Right renal cortex interstitium (tissue), 3 donors: Measurements from ENCODE around the gene ARID5A. TPM values are rescaled to one million over a fixed set of nuclear protein-coding genes. Genes with fewer than 3 reads are reported as not detected.

Source experiments
- DNase-seq, 3 donors: peaks; one replicate each; pipeline ENCODE4 v3.0.0-alpha.2; 2013; ENCODE audit warnings: low read depth in 3 of 3, low spot score in 2 of 3
- polyA plus RNA-seq, 3 donors: library from polyadenylated mRNA; unstranded; fragments of 120-200 nt; gene quantifications; one replicate each; pipeline ENCODE4 v1.2.1, GENCODE V29; 2013; ENCODE audit not compliant: insufficient read length in 3 of 3

The ARID5A gene
- polyA plus RNA-seq, 3 donors, result 3.8 to 4.1 (median 4.0) TPM

DNA sequence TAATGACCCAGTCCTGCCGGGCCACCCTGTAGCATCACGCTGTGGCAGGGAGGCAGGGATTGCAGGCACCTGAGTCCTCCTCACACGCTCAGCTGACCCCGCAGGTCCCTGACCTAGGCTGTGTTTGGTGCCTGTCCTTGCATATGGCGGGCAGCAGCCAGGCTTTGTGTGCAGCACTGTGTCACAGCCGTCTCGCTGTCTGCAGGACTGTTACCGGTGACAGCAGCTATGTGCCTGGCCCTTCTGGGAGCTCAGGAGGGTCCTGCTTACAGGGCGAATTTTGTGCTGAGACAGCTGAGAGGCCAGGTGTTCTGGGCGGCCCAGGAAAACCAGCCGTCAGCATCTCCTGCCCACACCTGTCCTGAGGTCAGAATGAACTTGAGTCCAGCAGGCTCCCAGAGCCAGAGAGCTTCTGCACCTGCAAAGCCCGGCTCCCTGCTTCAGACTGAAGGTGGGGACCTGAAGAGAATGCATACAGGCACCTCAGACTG is 10.4 kb upstream of the ARID5A start:
- no peak for DNase-seq

DNA sequence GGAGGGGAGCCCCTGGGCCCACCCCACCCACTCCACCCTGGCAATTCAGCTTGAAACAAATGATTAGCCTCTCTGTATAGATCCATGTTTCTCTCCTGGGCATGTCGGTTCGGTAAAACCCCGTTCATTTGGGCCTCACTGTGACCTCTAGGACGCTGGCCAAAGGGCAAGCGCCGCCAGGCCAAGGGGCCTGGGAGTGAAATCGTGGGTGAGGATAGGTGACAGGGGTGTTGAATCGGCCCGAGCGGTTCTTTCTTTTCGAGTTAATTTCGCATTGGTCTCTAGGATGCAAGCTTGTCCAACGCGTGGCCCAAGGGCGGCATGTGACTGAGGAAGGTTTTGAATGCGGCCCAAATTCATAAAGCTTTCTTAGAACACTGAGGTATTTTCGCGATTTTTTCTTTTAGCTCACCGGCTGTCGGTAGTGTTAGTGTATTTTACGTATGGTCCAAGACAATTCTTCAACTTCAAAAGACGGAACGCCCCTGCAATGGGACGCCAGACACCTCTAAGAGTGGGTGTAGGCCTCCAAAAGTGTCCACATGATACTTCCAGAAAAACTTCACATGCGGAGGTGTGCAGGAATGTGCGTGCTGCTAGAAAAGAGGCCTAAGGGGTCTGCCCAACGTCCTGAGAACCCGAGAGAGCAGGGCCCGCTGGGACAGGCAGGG is 9.8 kb upstream of the ARID5A start:
- DNase-seq, result no peak

DNA sequence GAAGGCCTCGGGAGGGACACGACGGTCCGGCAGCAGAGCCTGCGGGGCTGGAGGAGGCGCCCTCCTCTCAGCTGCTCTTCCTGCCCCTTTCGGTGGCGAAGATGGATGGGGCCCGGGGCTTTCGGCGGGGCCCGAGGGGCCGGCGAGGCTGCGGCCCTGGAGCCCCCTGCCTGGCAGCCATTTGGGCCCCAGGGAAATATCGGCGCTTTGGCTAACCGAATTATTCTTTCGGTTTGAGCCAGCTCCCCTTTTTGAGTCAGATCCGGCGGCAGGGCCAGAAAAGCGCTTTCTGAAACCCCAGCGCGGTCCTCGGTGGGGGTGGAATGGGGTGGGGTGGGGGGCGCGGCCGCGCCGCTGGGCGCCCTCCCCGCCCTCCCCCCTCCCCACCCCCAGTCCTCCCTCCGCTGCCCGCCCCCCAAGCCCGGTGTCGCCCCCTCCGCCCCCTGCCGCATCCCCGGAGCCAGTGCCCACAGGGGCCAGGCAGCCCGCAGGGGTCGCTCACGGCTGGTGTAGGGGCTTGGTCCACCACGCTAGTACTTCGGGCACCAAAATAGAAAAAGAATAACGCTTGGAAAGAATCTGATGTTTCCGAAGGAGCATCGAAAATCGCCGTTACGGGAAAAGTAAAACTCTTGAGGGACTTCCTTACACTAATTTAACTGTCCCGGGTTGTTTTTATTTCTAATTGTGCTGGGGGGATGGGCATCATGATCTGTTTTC is 9.1 kb upstream of the ARID5A start:
- DNase-seq, result no peak

DNA sequence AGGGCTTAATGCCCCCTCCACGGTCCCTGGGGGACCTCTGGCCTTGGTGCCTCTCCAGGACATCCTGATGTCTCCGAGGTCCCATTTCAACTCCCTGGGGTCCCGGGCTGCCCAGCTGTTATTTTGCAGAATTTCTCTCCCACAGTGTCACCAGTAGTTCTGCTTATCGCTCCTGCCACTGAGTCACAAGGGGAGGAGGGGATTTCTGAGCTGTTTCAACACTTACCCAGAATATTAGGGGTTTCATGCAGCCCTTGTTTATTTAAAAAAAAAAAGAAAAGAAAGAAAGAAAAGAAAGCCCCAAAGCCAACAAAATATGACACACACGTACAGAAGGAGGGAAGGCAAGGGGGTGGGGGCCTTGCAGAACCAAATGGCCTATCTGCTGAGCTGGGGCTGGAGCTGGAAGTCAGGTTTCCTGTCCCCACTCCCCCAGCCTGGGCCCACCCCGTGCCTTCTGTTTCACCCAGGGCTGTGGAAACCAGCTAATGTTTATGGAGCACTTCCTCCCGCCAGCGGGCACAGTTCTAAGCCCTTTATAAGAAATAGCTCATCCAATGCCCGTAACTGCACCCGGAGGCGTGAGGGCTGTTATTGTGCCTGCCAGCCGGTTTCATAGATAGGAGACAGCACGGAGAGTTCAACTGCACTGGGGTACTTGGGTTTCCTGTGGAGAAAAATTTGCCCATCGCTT is 8.4 kb upstream of the ARID5A start:
- no peak for DNase-seq

DNA sequence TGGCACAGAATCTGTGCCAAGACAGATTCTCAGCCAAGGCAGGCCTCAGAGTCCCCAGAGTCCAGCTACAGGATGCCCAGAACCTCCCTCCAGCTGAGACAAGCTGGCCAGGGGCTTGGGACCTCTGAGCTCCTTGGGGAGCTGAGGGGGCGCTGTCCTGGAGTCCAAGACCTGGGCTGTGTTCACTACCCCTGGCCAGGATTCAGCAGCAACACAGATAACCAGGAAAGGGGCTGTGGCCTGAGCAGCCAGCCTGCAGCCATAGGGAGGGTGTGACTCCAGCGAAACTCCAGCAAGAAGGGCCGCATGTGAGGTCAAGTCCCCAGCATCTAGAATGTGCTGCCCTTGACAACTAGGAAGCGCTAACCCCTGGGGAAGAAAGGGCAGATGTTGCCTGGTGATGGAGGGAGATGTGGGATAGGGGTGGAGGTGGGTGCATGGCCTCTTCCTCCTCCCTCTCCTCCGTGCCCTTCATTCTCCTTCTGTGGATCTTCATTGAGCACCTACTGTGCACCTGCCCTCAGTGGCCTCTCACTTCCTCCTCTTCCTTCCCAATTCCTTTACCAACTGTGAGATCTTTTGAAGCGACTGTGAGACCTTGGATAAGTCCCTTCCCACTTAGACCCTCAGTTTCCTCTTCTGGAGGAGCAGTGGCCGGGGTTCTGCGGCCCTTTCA is 7.7 kb upstream of the ARID5A start:
- DNase-seq, result no peak

DNA sequence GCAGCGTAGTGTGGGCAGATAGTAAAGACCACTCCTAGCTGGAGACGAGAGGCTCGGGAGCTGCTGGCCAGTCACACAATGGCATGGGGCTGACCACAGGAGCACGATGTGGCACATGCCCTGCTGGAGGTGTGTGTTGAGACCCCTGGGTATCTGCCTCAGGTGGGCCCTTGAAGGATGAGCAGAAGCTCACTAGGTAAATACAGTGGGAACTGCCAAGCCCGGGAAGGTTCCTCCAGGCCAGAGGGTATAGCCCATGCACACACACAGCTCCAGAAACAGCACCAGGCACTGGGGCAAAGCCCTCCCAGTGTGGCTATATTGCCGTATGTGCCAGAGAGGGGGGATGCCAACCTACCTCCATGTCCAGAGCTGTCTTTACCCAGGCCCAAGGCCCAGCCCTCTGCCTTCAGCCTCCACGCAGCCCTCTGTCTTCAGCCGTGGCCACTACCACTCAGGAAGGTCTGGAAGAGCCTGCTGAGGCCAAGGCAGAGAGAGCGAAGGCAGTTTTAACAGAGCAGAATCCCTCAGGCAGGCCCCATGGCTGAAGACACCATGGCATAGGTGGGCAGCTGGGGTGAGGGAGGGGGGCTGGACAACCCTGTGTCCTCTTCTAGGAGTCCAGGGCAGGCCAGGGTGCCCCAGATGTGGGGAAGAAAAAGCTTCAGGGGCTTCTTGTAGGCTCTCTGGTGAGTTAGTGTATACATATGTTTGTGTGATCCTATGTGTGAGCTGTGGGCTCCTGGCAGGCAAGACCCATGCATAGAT is 7.0 kb upstream of the ARID5A start:
- no peak for DNase-seq

DNA sequence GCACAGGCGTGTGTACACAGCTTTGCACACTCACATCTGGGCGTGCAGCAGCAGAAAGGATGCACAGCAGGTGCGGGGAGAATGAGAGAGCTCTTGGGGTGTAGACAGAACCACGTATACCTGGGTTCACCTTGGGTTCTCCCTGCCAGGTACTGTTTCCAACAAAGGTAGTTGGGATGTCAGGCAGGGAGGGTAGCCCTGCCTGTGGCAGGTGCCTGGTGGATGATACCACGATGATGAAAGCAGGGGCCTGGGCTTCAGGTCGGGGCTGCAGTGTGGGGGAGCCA is 6.5 kb upstream of the ARID5A start:
- DNase-seq, result no peak

DNA sequence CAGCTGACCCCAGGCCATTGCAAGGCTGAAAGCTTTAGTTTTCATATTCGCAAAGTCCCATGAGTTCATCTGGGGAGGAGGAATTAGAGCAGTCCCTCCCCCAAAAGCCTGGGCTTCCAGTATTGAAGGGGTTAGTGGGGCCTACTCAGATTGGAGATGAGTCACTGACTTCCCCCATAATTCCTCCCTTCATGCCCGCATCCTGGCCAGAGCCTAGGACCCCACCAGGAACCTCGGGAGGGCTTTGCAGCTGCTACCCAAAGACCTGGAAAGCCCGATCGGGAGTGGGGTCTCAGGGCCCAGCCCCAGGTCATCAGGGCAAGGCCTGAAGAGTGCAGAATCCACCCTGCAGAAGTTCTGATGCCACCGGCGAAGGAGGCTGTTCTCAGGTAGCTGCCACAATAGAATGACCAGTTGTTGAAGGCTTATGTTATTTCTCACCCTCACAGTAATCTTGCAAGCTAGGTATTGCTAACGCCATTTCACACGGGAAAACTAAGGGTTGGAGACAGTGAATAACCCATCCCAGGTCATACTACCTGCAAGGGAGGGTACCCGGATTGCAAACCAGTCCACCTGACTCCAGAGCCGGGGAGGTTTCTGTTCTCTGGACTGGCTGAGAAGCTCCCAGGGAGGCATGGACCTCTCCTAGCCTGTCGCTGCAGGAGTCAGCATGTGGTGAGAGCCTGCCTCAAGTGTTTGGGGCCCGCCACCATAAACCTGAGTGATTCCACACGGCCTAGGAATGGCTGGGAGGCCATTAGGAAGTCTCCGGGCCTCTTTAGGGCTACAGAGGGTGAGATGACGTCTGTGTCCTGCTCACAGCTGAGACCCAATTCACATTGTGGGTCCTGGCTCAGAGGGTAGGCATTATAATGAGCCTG is 5.8 kb upstream of the ARID5A start:
- DNase-seq, result no peak

DNA sequence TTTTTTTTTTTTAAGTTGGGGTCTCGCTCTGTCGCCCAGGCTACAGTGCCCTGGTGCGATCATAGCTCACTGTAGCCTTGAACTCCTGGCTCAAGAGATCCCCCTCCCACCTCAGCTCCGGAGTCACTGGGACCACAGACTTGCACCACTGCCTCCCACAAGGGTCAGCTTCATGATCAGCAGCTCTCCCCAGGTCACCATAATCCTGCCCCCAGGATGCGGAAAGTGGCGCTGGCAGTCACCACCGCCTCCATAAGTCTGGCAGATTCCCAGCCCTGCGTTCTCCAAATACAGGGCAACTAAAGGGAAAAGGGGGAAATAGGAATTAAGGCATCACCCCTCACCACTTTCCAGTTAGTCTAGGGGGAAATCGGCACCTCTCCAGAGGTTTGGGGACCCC is 5.2 kb upstream of the ARID5A start:
- DNase-seq, result no peak

DNA sequence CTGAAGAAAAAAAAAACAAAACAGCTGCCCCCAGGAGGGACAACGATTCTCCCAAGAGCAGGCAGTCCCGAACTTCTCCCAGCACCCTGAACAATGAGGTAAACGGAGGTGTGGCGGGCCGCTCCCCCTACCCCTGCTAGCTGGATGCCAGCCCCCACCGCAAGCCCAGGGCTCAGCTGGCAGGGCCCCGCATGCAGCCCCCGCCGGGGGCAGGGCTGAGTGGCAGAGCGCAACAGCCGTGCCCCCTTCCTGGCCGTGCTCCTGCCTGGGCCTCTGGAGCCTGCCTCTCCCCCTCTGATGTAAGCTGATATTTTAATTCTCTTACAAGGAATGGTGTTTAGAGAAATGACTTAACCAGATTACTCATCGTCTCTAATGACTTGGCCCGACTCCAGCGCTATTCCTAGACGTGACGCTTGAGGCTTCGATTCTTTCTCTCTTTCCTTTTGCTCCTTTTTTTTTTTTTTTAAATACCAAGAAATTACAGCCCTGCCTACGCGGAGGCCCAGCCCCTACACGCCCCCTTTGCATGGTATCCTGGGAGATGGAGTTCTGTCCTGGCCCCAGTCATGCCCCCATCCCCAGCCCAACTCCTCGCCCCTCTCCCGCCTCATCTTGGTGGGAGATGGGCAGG is 4.6 kb upstream of the ARID5A start:
- DNase-seq, result peak; percentile 90 to 95 (median 94)

DNA sequence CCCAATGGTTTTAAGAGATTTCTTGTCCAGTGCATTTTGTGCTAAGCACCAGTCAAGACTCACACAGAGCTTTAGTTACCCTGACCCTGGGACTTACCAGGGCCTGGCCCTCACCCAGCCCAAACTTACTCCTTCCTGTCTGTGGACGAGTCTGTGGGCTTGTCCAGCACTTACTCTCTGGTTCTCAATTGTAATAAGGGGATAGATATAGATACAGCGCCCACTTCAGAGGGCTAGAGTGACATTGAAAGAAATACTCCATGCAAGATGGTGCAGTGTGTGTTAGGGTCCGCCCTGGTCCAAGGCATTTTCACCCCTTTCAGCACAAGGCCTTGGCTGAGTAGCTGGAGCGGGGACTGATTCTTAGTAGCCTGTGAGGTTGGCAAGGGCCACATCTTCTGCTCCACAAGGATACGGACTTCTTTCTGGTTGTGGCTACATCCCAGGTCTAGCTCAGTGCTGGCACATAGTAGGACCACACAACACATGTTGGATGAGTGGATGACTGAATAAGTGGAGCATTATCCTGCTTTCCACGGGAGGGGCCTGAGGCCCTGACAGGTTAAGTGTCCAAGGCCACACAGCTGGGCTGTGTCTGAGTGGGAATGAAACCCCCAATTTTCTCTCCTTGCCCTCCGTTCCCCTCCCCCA is 3.8 kb upstream of the ARID5A start:
- DNase-seq, result no peak

DNA sequence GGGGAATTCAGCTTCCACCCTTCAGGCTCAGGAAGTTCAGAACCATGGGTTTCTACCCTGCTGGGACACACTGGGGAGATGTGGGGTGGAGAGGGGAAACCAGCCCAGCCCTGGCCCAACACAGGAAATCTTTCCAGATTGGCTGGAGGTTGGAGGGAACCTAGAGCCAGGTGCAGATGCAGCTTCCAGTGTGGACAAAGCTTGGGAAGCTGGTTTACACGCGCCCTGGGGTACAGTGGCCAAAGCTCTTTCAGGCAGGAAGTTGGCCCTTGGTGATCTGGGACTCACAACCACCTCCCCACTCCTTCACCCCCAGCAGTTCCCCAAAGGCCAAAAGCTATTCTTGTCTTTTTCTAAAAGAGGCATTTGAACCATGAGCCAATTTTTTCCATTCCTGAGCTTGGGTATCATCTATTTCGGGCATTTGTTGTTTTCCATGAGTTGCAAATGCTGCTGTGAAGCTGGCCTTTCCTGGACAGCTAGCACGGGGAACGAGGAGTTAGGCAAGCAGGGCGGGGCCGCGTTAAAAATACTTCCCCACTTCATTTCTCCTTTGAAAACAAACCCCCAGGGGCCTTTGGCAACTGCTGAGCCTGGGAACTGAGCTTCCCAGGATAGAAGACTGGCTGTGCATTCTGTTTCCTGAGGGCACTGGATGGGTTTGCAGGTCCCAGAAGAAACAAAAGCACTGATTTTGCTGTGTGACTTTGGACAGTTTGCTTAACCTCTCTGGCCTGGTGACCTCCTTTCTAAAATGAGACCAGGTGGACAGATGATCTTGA is 3.1 kb upstream of the ARID5A start:
- DNase-seq, result no peak

DNA sequence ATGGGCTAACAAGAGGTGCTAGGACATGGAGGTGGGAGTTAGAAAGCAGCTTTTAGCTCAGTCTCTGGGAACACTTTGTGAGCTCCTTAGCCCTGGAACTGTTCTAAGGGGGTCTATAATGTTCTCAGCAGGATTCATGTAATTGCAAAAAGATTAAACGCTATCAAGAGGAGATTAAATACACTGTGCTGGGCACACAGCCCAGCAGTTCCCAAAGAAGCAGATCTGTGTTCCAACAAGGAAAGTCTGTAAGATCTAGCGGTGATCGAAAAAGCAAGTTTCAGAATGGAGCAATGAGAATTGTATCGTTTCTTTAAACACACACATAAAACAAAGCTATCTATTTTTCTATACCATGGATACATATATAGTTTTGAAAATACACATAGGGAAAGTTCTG is 2.4 kb upstream of the ARID5A start:
- DNase-seq, result no peak

DNA sequence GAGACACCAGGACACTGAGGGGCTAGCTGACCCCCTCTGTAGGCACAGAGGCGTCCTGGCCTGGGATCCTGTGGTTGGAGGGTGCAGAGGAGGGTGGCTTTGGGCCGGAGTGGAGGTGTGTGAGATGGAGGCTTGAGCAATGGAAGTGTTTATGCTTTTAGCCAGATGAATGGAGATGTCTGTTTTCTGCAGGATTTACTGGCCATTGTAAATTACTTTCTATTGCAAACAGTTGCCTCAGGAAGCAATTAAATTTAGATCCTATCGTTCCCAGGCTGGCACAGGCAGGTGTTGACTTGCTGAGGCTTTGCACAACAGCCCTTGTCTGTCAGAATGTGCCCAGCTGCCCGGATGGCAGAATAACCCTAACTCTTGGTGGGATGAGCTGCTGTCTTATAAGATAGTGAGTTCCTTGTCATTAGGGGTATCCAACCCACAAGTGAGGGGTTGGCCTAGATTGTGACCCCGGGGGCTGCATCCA is 1.8 kb upstream of the ARID5A start:
- DNase-seq, result no peak

DNA sequence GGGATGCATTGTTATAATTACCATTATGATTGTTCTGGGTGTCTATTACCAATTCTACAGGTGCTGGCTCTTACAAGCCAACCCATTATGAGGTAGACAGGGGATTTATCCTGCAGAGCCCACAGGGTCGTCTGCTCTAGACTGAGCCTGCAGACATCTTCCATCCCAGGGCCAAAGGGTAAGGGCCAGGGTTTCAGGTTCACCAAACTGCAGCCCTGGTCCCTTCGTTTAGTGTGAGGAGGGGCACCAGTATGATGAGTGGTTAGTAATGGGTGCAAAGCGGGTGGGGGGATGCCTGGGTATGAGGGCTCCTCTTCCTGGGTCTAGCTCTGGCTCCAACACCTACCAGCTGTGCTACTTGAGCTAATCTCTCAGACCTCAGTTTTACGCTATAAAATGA is 1.2 kb upstream of the ARID5A start:
- DNase-seq, result no peak

DNA sequence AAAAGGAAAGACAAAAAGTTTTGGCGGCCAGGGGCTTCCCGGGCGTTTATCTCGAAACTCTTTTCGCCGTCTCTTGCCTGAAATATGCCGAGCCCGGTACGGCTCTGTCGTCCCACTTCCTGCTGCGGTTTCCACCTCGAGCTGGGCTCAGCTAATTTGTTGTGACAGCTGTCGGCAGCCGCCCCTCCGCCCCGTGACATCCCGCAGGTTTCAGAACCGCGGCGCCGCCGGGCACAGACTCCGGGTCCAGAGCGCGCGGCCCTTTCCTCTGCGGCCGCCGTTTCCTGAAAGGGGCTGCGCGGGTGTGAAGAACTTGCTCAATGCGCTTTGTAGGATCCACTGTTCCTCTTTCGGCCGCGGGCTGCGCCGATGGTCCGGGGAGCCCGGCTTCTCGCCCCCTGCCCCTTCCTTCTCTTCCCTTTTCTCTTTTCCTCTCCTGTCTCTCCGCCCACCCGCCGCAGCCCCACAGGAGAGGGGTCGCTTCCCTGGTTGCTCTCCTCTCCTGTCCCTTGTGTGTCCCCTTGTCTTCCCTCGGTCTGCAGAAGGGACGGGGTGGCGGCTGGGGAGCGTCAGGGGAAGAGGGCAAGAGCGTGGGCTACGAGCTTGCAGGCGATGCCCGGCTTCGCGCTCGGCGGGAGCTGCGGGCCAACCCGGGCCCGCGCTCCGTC is 648 bp downstream of the ARID5A start:
- no peak for DNase-seq

DNA sequence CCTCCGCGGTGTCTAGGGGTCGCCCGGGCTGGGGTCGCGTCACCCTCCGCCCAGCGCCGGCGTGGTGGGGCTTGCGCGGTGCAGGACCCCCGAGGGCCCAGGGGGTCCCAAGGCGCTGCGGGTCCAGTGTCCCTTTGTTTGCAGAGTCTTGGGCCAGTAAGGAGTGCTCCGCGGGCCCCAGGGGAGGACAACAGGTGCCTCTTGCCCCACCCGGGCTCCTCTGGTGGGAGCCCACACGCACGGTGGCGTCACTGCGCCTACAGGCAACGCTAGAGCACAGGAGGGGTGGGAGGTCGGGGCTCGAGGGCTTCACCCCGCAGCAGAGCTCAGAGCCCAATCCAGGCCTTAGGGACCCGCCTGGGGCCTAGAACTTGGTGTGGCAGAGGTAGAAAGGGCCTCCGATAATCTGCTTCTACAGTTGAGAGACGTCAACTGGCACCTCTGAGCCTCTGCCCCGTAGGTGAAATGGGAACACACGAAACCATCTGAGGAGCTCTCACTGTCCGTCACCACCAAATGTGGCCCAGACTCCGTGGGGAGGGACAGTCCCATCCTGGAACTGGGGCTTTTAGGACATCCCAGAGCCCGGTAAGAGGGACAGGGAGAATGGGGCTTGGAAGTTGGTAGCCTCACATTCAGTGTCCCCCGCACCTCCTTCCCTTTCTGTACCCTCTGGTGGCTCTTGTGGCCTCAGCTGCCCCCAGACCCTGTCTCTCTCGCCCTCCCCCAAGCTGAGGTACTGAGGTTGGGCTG is 1.4 kb downstream of the ARID5A start:
- no peak for DNase-seq
